GM12892 (cell line): ENCODE results near the gene TREML4.

Source experiments
- POLR2A ChIP-seq: IDR thresholded peaks from 2 replicates; pipeline ENCODE4 v1.6.1; 2011; ENCODE audit warnings: low read depth, low read length, control low read depth
- POLR2AphosphoS5 ChIP-seq: IDR thresholded peaks from 2 replicates; pipeline ENCODE4 v1.6.1; 2011; ENCODE audit warnings: low read depth, low read length, control low read depth
- TAF1 ChIP-seq: IDR thresholded peaks from 2 replicates; pipeline ENCODE4 v1.6.1; 2011; ENCODE audit warnings: low read depth, mild to moderate bottlenecking, control low read depth, low read length, borderline replicate concordance

GRCh38 chr6:41237128-41237527, 9.0 kb downstream of the TREML4 start:
- TF ChIP-seq POLR2A = no peak
- no peak for TF ChIP-seq POLR2AphosphoS5
- no peak for TF ChIP-seq TAF1
